ENCODE data around the gene FNDC3A. TPM values are rescaled to one million over a fixed set of nuclear protein-coding genes. Genes with fewer than 3 reads are reported as not detected.
A peak's percentile ranks its signal among the peaks of the same experiment; 100 is the strongest.

FNDC3A gene
- 10 to 100 TPM; 42.8 to 49.2 TPM for total RNA-seq
- 111 to 119 reads per million in 2 donors for total RNA-seq

- Mint-ChIP-seq H3K27me3 (no peaks in the 10 kb centered on the region), H3K4me1 (peaks cover 23% of the 10 kb centered on the region), H3K36me3 (ENCODE audit: low read depth) (peaks cover 4% of the 10 kb centered on the region), H3K4me3 (peak within 1 kb of the TSS; percentile 96), H3K27ac (peak within 1 kb of the TSS; percentile 89)
- DNase-seq (peak; percentile 73 to 81 (median 81)), ATAC-seq (peak; percentile 78)
- no peaks in the 10 kb centered on the region for H3K9me3 ChIP-seq (ENCODE audit: control insufficient read depth, low read length, poor library complexity, severe bottlenecking)
Measured at GRCh38 chr13:48975856-48976575, at the start of gene FNDC3A. Gene FNDC3A (plus strand): TSS chr13:48975912. CDS start chr13:49006191, 30,279 bp downstream.

- no peak overlapping the region for H3K4me3 Mint-ChIP-seq
- H3K9me3 ChIP-seq (ENCODE audit: control insufficient read depth, low read length, poor library complexity, severe bottlenecking) = no peaks in the 10 kb centered on the region
- ATAC-seq (no peak), DNase-seq (no peak)
- no peaks in the 10 kb centered on the region for H3K27me3 Mint-ChIP-seq
- H3K4me1 Mint-ChIP-seq = peaks cover 3% of the 10 kb centered on the region
- no peak overlapping the region for H3K27ac Mint-ChIP-seq
- peaks cover 3% of the 10 kb centered on the region for H3K36me3 Mint-ChIP-seq (ENCODE audit: low read depth)
Measured at GRCh38 chr13:48928757-48929430, 46.8 kb upstream of the FNDC3A start.

- peaks cover 3% of the 10 kb centered on the region for H3K4me1 Mint-ChIP-seq
- H3K9me3 ChIP-seq (ENCODE audit: control insufficient read depth, low read length, poor library complexity, severe bottlenecking) = no peaks in the 10 kb centered on the region
- H3K36me3 Mint-ChIP-seq (ENCODE audit: low read depth) = peaks cover 3% of the 10 kb centered on the region
- no peak overlapping the region for H3K27ac Mint-ChIP-seq
- ATAC-seq (no peak), DNase-seq (no peak)
- no peak overlapping the region for H3K4me3 Mint-ChIP-seq
- no peaks in the 10 kb centered on the region for H3K27me3 Mint-ChIP-seq
Measured at GRCh38 chr13:48930918-48931317, 44.8 kb upstream of the FNDC3A start.

- H3K9me3 ChIP-seq (ENCODE audit: control insufficient read depth, low read length, poor library complexity, severe bottlenecking) = no peaks in the 10 kb centered on the region
- DNase-seq (no peak), ATAC-seq (no peak)
- Mint-ChIP-seq H3K4me1 (peaks cover 13% of the 10 kb centered on the region), H3K27me3 (no peaks in the 10 kb centered on the region), H3K4me3 (no peak overlapping the region), H3K27ac (no peak overlapping the region), H3K36me3 (ENCODE audit: low read depth) (no peaks in the 10 kb centered on the region)
Measured at GRCh38 chr13:48938308-48938943, 37.3 kb upstream of the FNDC3A start.

- no peak for DNase-seq
- no peak for ATAC-seq
- Mint-ChIP-seq H3K27ac (no peak overlapping the region), H3K36me3 (ENCODE audit: low read depth) (no peaks in the 10 kb centered on the region), H3K27me3 (no peaks in the 10 kb centered on the region), H3K4me3 (no peak overlapping the region), H3K4me1 (peaks cover 13% of the 10 kb centered on the region)
- H3K9me3 ChIP-seq (ENCODE audit: control insufficient read depth, low read length, poor library complexity, severe bottlenecking) = no peaks in the 10 kb centered on the region
Measured at GRCh38 chr13:48939728-48940127, 36.0 kb upstream of the FNDC3A start.

GRCh38 chr13:48942131-48942530, 33.6 kb upstream of the FNDC3A start:
- Mint-ChIP-seq H3K4me1 (peaks cover 13% of the 10 kb centered on the region), H3K36me3 (ENCODE audit: low read depth) (peaks cover 5% of the 10 kb centered on the region)

GRCh38 chr13:48944221-48944620, 31.5 kb upstream of the FNDC3A start:
- no peaks in the 10 kb centered on the region for H3K27me3 Mint-ChIP-seq

More at GRCh38 chr13:48942131-48942530, 33.6 kb upstream of the FNDC3A start:
- ATAC-seq (no peak), DNase-seq (no peak)
- H3K4me3 Mint-ChIP-seq = no peak overlapping the region
- no peak overlapping the region for H3K27ac Mint-ChIP-seq
- H3K9me3 ChIP-seq (ENCODE audit: control insufficient read depth, low read length, poor library complexity, severe bottlenecking) = no peaks in the 10 kb centered on the region
- H3K27me3 Mint-ChIP-seq = no peaks in the 10 kb centered on the region

GRCh38 chr13:48945626-48946025, 30.1 kb upstream of the FNDC3A start:
- no peak overlapping the region for H3K27ac Mint-ChIP-seq
- no peaks in the 10 kb centered on the region for H3K27me3 Mint-ChIP-seq
- H3K9me3 ChIP-seq (ENCODE audit: control insufficient read depth, low read length, poor library complexity, severe bottlenecking) = no peaks in the 10 kb centered on the region
- ATAC-seq = no peak
- peaks cover 5% of the 10 kb centered on the region for H3K36me3 Mint-ChIP-seq (ENCODE audit: low read depth)
- no peak for DNase-seq
- no peak overlapping the region for H3K4me3 Mint-ChIP-seq
- no peaks in the 10 kb centered on the region for H3K4me1 Mint-ChIP-seq

More at GRCh38 chr13:48944221-48944620, 31.5 kb upstream of the FNDC3A start:
- Mint-ChIP-seq H3K36me3 (ENCODE audit: low read depth) (peaks cover 5% of the 10 kb centered on the region), H3K27ac (no peak overlapping the region), H3K4me1 (peaks cover 8% of the 10 kb centered on the region), H3K4me3 (no peak overlapping the region)
- no peaks in the 10 kb centered on the region for H3K9me3 ChIP-seq (ENCODE audit: control insufficient read depth, low read length, poor library complexity, severe bottlenecking)
- DNase-seq (no peak), ATAC-seq (no peak)

- DNase-seq = no peak
- H3K27ac Mint-ChIP-seq = no peak overlapping the region
- H3K4me1 Mint-ChIP-seq = no peaks in the 10 kb centered on the region
- ATAC-seq = no peak
- H3K9me3 ChIP-seq (ENCODE audit: control insufficient read depth, low read length, poor library complexity, severe bottlenecking) = no peaks in the 10 kb centered on the region
- H3K36me3 Mint-ChIP-seq (ENCODE audit: low read depth) = peaks cover 5% of the 10 kb centered on the region
- H3K4me3 Mint-ChIP-seq = no peak overlapping the region
- H3K27me3 Mint-ChIP-seq = no peaks in the 10 kb centered on the region
Measured at GRCh38 chr13:48946163-48946562, 29.5 kb upstream of the FNDC3A start.

GRCh38 chr13:48949566-48950500, 25.9 kb upstream of the FNDC3A start:
- Mint-ChIP-seq H3K36me3 (ENCODE audit: low read depth) (peaks cover 5% of the 10 kb centered on the region), H3K27ac (no peak overlapping the region), H3K27me3 (no peaks in the 10 kb centered on the region), H3K4me3 (no peak overlapping the region), H3K4me1 (no peaks in the 10 kb centered on the region)
- no peak for ATAC-seq
- no peak for DNase-seq
- H3K9me3 ChIP-seq (ENCODE audit: control insufficient read depth, low read length, poor library complexity, severe bottlenecking) = no peaks in the 10 kb centered on the region

- Mint-ChIP-seq H3K4me1 (no peaks in the 10 kb centered on the region), H3K27me3 (no peaks in the 10 kb centered on the region), H3K36me3 (ENCODE audit: low read depth) (peaks cover 5% of the 10 kb centered on the region), H3K27ac (no peak overlapping the region), H3K4me3 (no peak overlapping the region)
- no peak for ATAC-seq
- no peak for DNase-seq
- H3K9me3 ChIP-seq (ENCODE audit: control insufficient read depth, low read length, poor library complexity, severe bottlenecking) = no peaks in the 10 kb centered on the region
Measured at GRCh38 chr13:48950501-48950875, 25.2 kb upstream of the FNDC3A start.

GRCh38 chr13:48954081-48954480, 21.6 kb upstream of the FNDC3A start:
- Mint-ChIP-seq H3K4me1 (no peaks in the 10 kb centered on the region), H3K36me3 (ENCODE audit: low read depth) (no peaks in the 10 kb centered on the region), H3K27me3 (peaks cover 6% of the 10 kb centered on the region), H3K4me3 (no peak overlapping the region), H3K27ac (peak overlapping the region; percentile 41)
- DNase-seq = no peak
- no peaks in the 10 kb centered on the region for H3K9me3 ChIP-seq (ENCODE audit: control insufficient read depth, low read length, poor library complexity, severe bottlenecking)
- ATAC-seq = no peak

All from T-helper 17 cell (primary cell).